Activated T-helper 9 cell treated with anti-CD3 and anti-CD28 coated beads, Interleukin-2, amount 50 U/mL, for 16 hours (primary cell): Measurements from ENCODE around the gene DSTN.

Experiments
- DNase-seq: peaks from one replicate; pipeline ENCODE4 v3.0.0-alpha.2; 2020; ENCODE audit warnings: low read depth

DSTN gene

GRCh38 chr20:17637985-17638640 is 68.2 kb downstream of the DSTN start:
- no peak for DNase-seq

GRCh38 chr20:17638835-17639407 is 69.0 kb downstream of the DSTN start:
- DNase-seq, result no peak

GRCh38 chr20:17640146-17640874 is 70.4 kb downstream of the DSTN start:
- no peak for DNase-seq

GRCh38 chr20:17640875-17641378 is 71.1 kb downstream of the DSTN start:
- no peak for DNase-seq

GRCh38 chr20:17641520-17641964 is 71.7 kb downstream of the DSTN start:
- no peak for DNase-seq

GRCh38 chr20:17641993-17642392 is 72.1 kb downstream of the DSTN start:
- DNase-seq, result no peak

- no peak for DNase-seq
Observed at GRCh38 chr20:17642404-17643269, 72.8 kb downstream of the DSTN start.

GRCh38 chr20:17643531-17644188 is 73.8 kb downstream of the DSTN start:
- no peak for DNase-seq

GRCh38 chr20:17644451-17644850 is 74.6 kb downstream of the DSTN start:
- no peak for DNase-seq

- DNase-seq, result no peak
Observed at GRCh38 chr20:17645010-17645409, 75.1 kb downstream of the DSTN start.

- DNase-seq, result no peak
Observed at GRCh38 chr20:17645546-17646208, 75.8 kb downstream of the DSTN start.

GRCh38 chr20:17646209-17646960 is 76.5 kb downstream of the DSTN start:
- DNase-seq, result no peak

- no peak for DNase-seq
Observed at GRCh38 chr20:17646961-17647301, 77.1 kb downstream of the DSTN start.

GRCh38 chr20:17647391-17648314 is 77.8 kb downstream of the DSTN start:
- DNase-seq, result no peak

GRCh38 chr20:17648315-17648646 is 78.4 kb downstream of the DSTN start:
- no peak for DNase-seq

- DNase-seq, result no peak
Observed at GRCh38 chr20:17648791-17649730, 79.2 kb downstream of the DSTN start.

- DNase-seq, result no peak
Observed at GRCh38 chr20:17650301-17651128, 80.6 kb downstream of the DSTN start.
